Endothelial cell of umbilical vein (primary cell): ENCODE measurements around the gene IRF9. TPM values are rescaled to one million over a fixed set of nuclear protein-coding genes. Genes with fewer than 3 reads are reported as not detected.

ENCODE experiments used
- BruUV-seq: library from RNA; stranded (reverse); fragments of 400-500 nt; replicated peaks from 2 replicates; lab custom pipeline; 2021; lab: Mats Ljungman, UMichigan
- CTCF ChIA-PET: fragments of 300-600, 350-600 bp; sonication (Branson Sonifier 250); formaldehyde crosslinking; loops from one replicate; lab custom pipeline; 2021; ENCODE audit warnings: antibody characterized with exemption, inconsistent platforms; lab: Charles Lee
- POLR2A ChIA-PET: fragments of 300-600, 350-600 bp; sonication (Branson Sonifier 250); formaldehyde crosslinking; loops from one replicate; lab custom pipeline; 2021; ENCODE audit warnings: antibody characterized with exemption, inconsistent platforms; lab: Charles Lee
- DNase-seq: peaks from one replicate; pipeline ENCODE4 v3.0.0-alpha.2; 2011; ENCODE audit warnings: low read depth, low spot score
- FAIRE-seq: peaks from 2 replicates; lab custom pipeline; 2011; peaks lifted over from hg19 to GRCh38; lab: Jason Lieb, UNC
- H2AFZ ChIP-seq: 2 replicates; pipeline ENCODE4 v1.6.0; 2012; ENCODE audit warnings: low read depth, low read length, control low read depth, inconsistent platforms
- H3K27ac ChIP-seq: 2 replicates; pipeline ENCODE4 v1.5.1; 2011; ENCODE audit warnings: low read depth, mild to moderate bottlenecking, control low read depth, low read length, moderate library complexity; ENCODE audit not compliant: insufficient read depth
- H3K27me3 ChIP-seq, 2 experiments: 2 replicates each; pipeline versions ENCODE4 v1.6.0 to v1.6.1; 2011; ENCODE audit warnings: low read length in 2 of 2, mixed read lengths in 1 of 2; ENCODE audit not compliant: control insufficient read depth in 2 of 2, insufficient read depth in 2 of 2
- H3K36me3 ChIP-seq, 2 experiments: 2 replicates in 1 of 2; 3 replicates in 1 of 2; pipeline ENCODE4 v1.5.1; 2011; ENCODE audit warnings: low read length in 2 of 2, mild to moderate bottlenecking in 1 of 2, moderate library complexity in 1 of 2; ENCODE audit not compliant: control insufficient read depth in 2 of 2, insufficient read depth in 2 of 2; ENCODE audit errors: extremely low read depth in 1 of 2
- H3K4me1 ChIP-seq: 3 replicates; pipeline ENCODE4 v1.5.1; 2011; ENCODE audit warnings: mild to moderate bottlenecking, low read length; ENCODE audit not compliant: control insufficient read depth, insufficient read depth; ENCODE audit errors: extremely low read depth
- H3K4me2 ChIP-seq: 2 replicates; pipeline ENCODE4 v1.6.1; 2011; ENCODE audit warnings: low read length, control low read depth, mixed read lengths; ENCODE audit not compliant: insufficient read depth
- H3K4me3 ChIP-seq, 3 experiments: fragments of 200-600 bp in 1 of 3; sonication (generic), shearing (Covaris generic) in 1 of 3; replicated peaks in 1 of 3; 2 replicates each; pipeline ENCODE4 v1.5.1; 2011 to 2016; ENCODE audit warnings: control low read depth in 3 of 3, low read length in 3 of 3, mild to moderate bottlenecking in 2 of 3, inconsistent platforms in 1 of 3, low read depth in 1 of 3, moderate library complexity in 1 of 3; ENCODE audit not compliant: insufficient read depth in 1 of 3
- H3K79me2 ChIP-seq: 2 replicates; pipeline ENCODE4 v1.6.0; 2012; ENCODE audit warnings: low read length, inconsistent platforms; ENCODE audit not compliant: control insufficient read depth, insufficient read depth
- H3K9ac ChIP-seq: replicated peaks from 2 replicates; pipeline ENCODE3; 2011; ENCODE audit warnings: low read length, control low read depth; ENCODE audit not compliant: insufficient read depth; ENCODE audit errors: extremely low read depth
- H3K9me1 ChIP-seq: replicated peaks from 3 replicates; pipeline ENCODE4 v1.6.0; 2011; ENCODE audit warnings: mild to moderate bottlenecking, low read length; ENCODE audit not compliant: control insufficient read depth, insufficient read depth; ENCODE audit errors: extremely low read depth
- H3K9me3 ChIP-seq: replicated peaks from 2 replicates; pipeline ENCODE4 v1.5.1; 2012; ENCODE audit warnings: low read length, inconsistent platforms; ENCODE audit not compliant: control insufficient read depth, insufficient read depth
- H4K20me1 ChIP-seq: replicated peaks from 2 replicates; pipeline ENCODE3; 2011; ENCODE audit warnings: mild to moderate bottlenecking, low read length; ENCODE audit not compliant: control insufficient read depth, insufficient read depth; ENCODE audit errors: extremely low read depth
- CTCF ChIP-seq, 2 donors: IDR thresholded peaks; 1 replicate in 1 of 2; 2 replicates in 1 of 2; pipeline ENCODE4 v1.5.1; 2011; ENCODE audit warnings: low read length in 2 of 2, mild to moderate bottlenecking in 2 of 2, moderate library complexity in 2 of 2, control low read depth in 1 of 2, inconsistent platforms in 1 of 2, low read depth in 1 of 2; ENCODE audit not compliant: insufficient read depth in 1 of 2; ENCODE audit errors: extremely low read depth in 1 of 2
- EZH2 ChIP-seq: IDR thresholded peaks from 2 replicates; pipeline ENCODE4 v1.6.1; 2012; ENCODE audit warnings: borderline replicate concordance, low read depth, mild to moderate bottlenecking, moderate library complexity, low read length, inconsistent platforms; ENCODE audit not compliant: severe bottlenecking
- FOS ChIP-seq: IDR thresholded peaks from 2 replicates; pipeline ENCODE4 v1.6.1; 2011; ENCODE audit warnings: mild to moderate bottlenecking, low read length, moderate library complexity, borderline replicate concordance; ENCODE audit not compliant: insufficient read depth
- GATA2 ChIP-seq: IDR thresholded peaks from 2 replicates; pipeline ENCODE4 v1.7.0; 2011; ENCODE audit warnings: low read depth, mild to moderate bottlenecking, moderate library complexity, mixed read lengths, low read length; ENCODE audit not compliant: insufficient read length, insufficient read depth
- JUN ChIP-seq: IDR thresholded peaks from 2 replicates; pipeline ENCODE4 v1.6.1; 2011; ENCODE audit warnings: borderline replicate concordance, low read depth; ENCODE audit not compliant: insufficient read length, insufficient read depth
- MAX ChIP-seq: IDR thresholded peaks from 2 replicates; pipeline ENCODE4 v1.6.1; 2011; ENCODE audit not compliant: insufficient read depth, insufficient read length
- MYC ChIP-seq: IDR thresholded peaks from one replicate; pipeline ENCODE4 v1.6.1; 2011; ENCODE audit warnings: mild to moderate bottlenecking, low read depth, low read length
- POLR2A ChIP-seq: IDR thresholded peaks from 2 replicates; pipeline ENCODE4 v1.6.1; 2012; ENCODE audit warnings: low read depth, mild to moderate bottlenecking, control low read depth, low read length
- POLR2AphosphoS5 ChIP-seq: IDR thresholded peaks from 2 replicates; pipeline ENCODE4 v1.6.1; 2012; ENCODE audit warnings: low read depth, mild to moderate bottlenecking, control low read depth, low read length, moderate library complexity; ENCODE audit not compliant: insufficient read depth
- dilution Hi-C: fragments of 300-500 bp; cut with MboI; formaldehyde crosslinking; loops from one replicate; pipeline ENCODE4 v1.15.0; 2019; ENCODE audit warnings: low sequenced_read_pairs; ENCODE audit not compliant: extremely low pct_ligation_motif_present
- intact Hi-C: fragments of 100-400 bp; cut with micrococcal nuclease; formaldehyde crosslinking; loops from one replicate; pipeline ENCODE4 v1.10.0; 2022
- polyA plus RNA-seq, 4 experiments: library from polyadenylated mRNA; depleted of rRNA in 3 of 4; stranded (reverse) in 3 of 4; unstranded in 1 of 4; fragments of >200 nt; gene quantifications; 2 replicates each; pipeline versions ENCODE4 v1.2.1 to v1.2.3, GENCODE V29; 2011 to 2012; ENCODE audit warnings: missing spikeins in 1 of 4
- total RNA-seq: library from RNA; stranded (reverse); gene quantifications from 2 replicates; pipeline ENCODE4 v1.2.3, GENCODE V29; 2021

Gene IRF9
- total and polyA plus RNA-seq, 2 donors (not counting 3 experiments of a cell fraction or from before 2014, with no cell fraction given): 44.6 to 46.1 TPM

GRCh38 chr14:24196071-24197055, 35.3 kb downstream of the IRF9 start:
- dilution Hi-C loops (no loop called here), intact Hi-C loops (loop anchor here (1.0 kb wide), 1 partner anchor 46 kb away; the partner anchor contains the start of gene TINF2)
- Histone ChIP-seq H3K4me3 (peak overlapping the region; percentile 36 to 82 (median 69)), H4K20me1 (no peaks in the 10 kb centered on the region), H3K4me2 (peak overlapping the region; percentile 90), H3K27ac (peak overlapping the region; percentile 93), H3K27me3 (no peaks in the 10 kb centered on the region), H3K36me3 (peaks cover 5 to 12% of the 10 kb centered on the region in 2 experiments), H3K79me2 (peaks cover 35% of the 10 kb centered on the region), H3K9me1 (no peaks in the 10 kb centered on the region), H3K9me3 (no peaks in the 10 kb centered on the region), H2AFZ (peak overlapping the region; percentile 30), H3K9ac (peak overlapping the region; percentile 94), H3K4me1 (peaks cover 16% of the 10 kb centered on the region)
- FAIRE-seq: peak; percentile 73
- POLR2A ChIA-PET: interaction anchor here (0.7 to 1.8 kb wide), 7 partner anchors 9 to 552 kb away, joined by 3 to 14 read pairs (median 5); partner anchors contain the start of genes CHMP4A, PSME2, RNF31 and TINF2
- peak; percentile 39 for DNase-seq
- CTCF ChIA-PET: interaction anchor here (1.0 to 3.9 kb wide), 11 partner anchors 13 to 236 kb away, joined by 3 to 19 read pairs (median 6); partner anchors contain the start of genes CHMP4A, CIDEB, IRF9 and LTB4R
- TSS peak; percentile 69 for BruUV-seq
- TF ChIP-seq POLR2A (no peak), FOS (no peak), EZH2 (no peak), MYC (no peak), CTCF (IDR thresholded peaks at IDR 0.05; ENCODE audit: extremely low read depth in 1 of 2, insufficient read depth in 1 of 2, low read depth in 1 of 2, low read length in 2 of 2) (no peak), POLR2AphosphoS5 (no peak), GATA2 (no peak), MAX (no peak), JUN (no peak)
